ENCODE results near the gene MTF2. TPM values are rescaled to one million over a fixed set of nuclear protein-coding genes. Genes with fewer than 3 reads are reported as not detected.
"Not testable (repeated sequence)": the region's sequence is repeated elsewhere in the genome, so short reads cannot be mapped to it uniquely, and the experiment has no call there.

MTF2 gene
- total and polyA plus RNA-seq, 4 donors = 30.8 to 44.8 (median 37.7) TPM

- Histone ChIP-seq H3K4me3 (ENCODE audit: low read depth, low read length) (no peak overlapping the region), H3K27ac (ENCODE audit: low read depth, low read length) (no peak overlapping the region), H3K36me3 (ENCODE audit: control insufficient read depth, insufficient read depth, low read length) (no peaks in the 10 kb centered on the region), H3K9me3 (ENCODE audit: control insufficient read depth, insufficient read depth, low read length) (no peaks in the 10 kb centered on the region), H3K4me1 (ENCODE audit: control insufficient read depth, insufficient read depth, low read length) (no peaks in the 10 kb centered on the region), H3K27me3 (ENCODE audit: control insufficient read depth, insufficient read depth, low read length) (no peaks in the 10 kb centered on the region)
- DNase-seq (ENCODE audit: low read depth in 4 of 6, low spot score in 6 of 6) = no peak
Observed at GRCh38 chr1:93151474-93151873, 72.4 kb downstream of the MTF2 start.

DNA sequence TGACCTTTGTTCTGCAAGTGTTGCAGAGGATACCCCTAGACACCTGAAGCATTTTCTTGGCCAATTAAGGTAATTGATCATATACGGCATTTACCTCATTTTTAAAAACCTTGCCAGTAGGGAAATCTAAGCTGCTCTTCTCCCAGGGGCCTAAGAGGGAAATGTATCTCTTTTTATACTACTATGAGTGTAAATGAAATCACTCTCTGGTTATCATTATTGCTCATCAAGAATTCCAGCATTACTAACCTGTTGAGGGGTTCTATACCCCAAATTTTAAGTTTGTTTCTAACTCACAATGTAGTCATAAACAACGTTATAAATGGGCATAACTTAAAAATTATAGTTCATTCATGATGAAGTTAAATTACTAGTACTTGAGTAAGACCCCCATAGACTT lies 73.8 kb downstream of the MTF2 start:
- no peaks in the 10 kb centered on the region for H3K4me1 ChIP-seq (ENCODE audit: control insufficient read depth, insufficient read depth, low read length)
- no peak overlapping the region for H3K27ac ChIP-seq (ENCODE audit: low read depth, low read length)
- H3K9me3 ChIP-seq (ENCODE audit: control insufficient read depth, insufficient read depth, low read length) = no peaks in the 10 kb centered on the region
- DNase-seq (ENCODE audit: low read depth in 4 of 6, low spot score in 6 of 6) = no peak
- H3K27me3 ChIP-seq (ENCODE audit: control insufficient read depth, insufficient read depth, low read length) = no peaks in the 10 kb centered on the region
- peaks cover 5% of the 10 kb centered on the region for H3K36me3 ChIP-seq (ENCODE audit: control insufficient read depth, insufficient read depth, low read length)
- no peak overlapping the region for H3K4me3 ChIP-seq (ENCODE audit: low read depth, low read length)
- 83% methylated on average over 1 of the region's 2 CpGs for WGBS (ENCODE audit: insufficient coverage)

DNA sequence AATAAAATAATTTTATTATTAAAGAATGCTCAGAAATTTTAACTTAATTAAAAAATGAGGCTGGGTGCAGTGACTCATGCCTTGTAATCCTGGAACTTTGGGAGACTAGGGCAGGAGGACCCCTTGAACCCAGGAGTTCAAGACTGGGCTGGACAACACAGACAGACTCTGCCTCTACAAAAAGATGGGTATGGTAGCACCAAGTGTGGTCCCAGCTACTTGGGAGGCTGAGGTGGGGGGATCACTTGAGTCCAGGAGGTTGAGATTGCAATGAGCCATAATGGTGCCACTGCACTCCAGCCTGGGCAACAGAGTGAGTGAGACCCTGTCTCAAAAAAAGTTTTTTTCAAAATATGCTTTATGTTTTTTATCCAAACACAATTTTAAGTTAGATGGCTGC lies 75.8 kb downstream of the MTF2 start:
- H3K9me3 ChIP-seq (ENCODE audit: control insufficient read depth, insufficient read depth, low read length) = no peaks in the 10 kb centered on the region
- no peaks in the 10 kb centered on the region for H3K27me3 ChIP-seq (ENCODE audit: control insufficient read depth, insufficient read depth, low read length)
- no peak overlapping the region for H3K27ac ChIP-seq (ENCODE audit: low read depth, low read length)
- DNase-seq (ENCODE audit: low read depth in 4 of 6, low spot score in 6 of 6) = no peak
- peaks cover 11% of the 10 kb centered on the region for H3K36me3 ChIP-seq (ENCODE audit: control insufficient read depth, insufficient read depth, low read length)
- no peak overlapping the region for H3K4me3 ChIP-seq (ENCODE audit: low read depth, low read length)
- H3K4me1 ChIP-seq (ENCODE audit: control insufficient read depth, insufficient read depth, low read length) = no peaks in the 10 kb centered on the region

- no peaks in the 10 kb centered on the region for H3K27me3 ChIP-seq (ENCODE audit: control insufficient read depth, insufficient read depth, low read length)
- no peak overlapping the region for H3K27ac ChIP-seq (ENCODE audit: low read depth, low read length)
- DNase-seq (ENCODE audit: low read depth in 4 of 6, low spot score in 6 of 6) = no peak
- peaks cover 11% of the 10 kb centered on the region for H3K36me3 ChIP-seq (ENCODE audit: control insufficient read depth, insufficient read depth, low read length)
- no peaks in the 10 kb centered on the region for H3K4me1 ChIP-seq (ENCODE audit: control insufficient read depth, insufficient read depth, low read length)
- no peak overlapping the region for H3K4me3 ChIP-seq (ENCODE audit: low read depth, low read length)
- H3K9me3 ChIP-seq (ENCODE audit: control insufficient read depth, insufficient read depth, low read length) = no peaks in the 10 kb centered on the region
- no CpG with 5 or more reads among the region's 3 CpGs for WGBS (ENCODE audit: insufficient coverage)
Observed at GRCh38 chr1:93155335-93155734, 76.3 kb downstream of the MTF2 start.

DNA sequence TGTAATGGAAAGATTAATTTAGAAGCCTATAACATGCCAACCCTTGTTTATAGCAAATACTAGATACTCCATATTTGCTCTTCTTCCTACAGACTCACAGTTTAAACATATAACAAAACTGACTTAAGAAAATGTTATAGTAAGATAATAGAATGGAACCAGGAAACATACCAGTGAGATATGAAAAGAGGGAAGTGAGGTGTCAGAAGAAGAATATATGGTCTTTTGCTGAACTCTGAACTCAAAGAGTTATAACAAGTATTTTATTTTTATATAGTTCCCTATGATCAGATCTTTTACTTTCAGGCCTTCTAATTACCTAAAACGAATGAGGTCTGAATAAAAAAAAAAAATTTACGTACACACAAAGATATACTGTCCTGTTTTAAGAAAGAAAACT lies 80.3 kb downstream of the MTF2 start:
- no peaks in the 10 kb centered on the region for H3K4me1 ChIP-seq (ENCODE audit: control insufficient read depth, insufficient read depth, low read length)
- peaks cover 11% of the 10 kb centered on the region for H3K36me3 ChIP-seq (ENCODE audit: control insufficient read depth, insufficient read depth, low read length)
- no peak overlapping the region for H3K27ac ChIP-seq (ENCODE audit: low read depth, low read length)
- H3K27me3 ChIP-seq (ENCODE audit: control insufficient read depth, insufficient read depth, low read length) = no peaks in the 10 kb centered on the region
- no peaks in the 10 kb centered on the region for H3K9me3 ChIP-seq (ENCODE audit: control insufficient read depth, insufficient read depth, low read length)
- DNase-seq (ENCODE audit: low read depth in 4 of 6, low spot score in 6 of 6) = no peak
- H3K4me3 ChIP-seq (ENCODE audit: low read depth, low read length) = no peak overlapping the region
- no CpG with 5 or more reads among the region's 2 CpGs for WGBS (ENCODE audit: insufficient coverage)

DNA sequence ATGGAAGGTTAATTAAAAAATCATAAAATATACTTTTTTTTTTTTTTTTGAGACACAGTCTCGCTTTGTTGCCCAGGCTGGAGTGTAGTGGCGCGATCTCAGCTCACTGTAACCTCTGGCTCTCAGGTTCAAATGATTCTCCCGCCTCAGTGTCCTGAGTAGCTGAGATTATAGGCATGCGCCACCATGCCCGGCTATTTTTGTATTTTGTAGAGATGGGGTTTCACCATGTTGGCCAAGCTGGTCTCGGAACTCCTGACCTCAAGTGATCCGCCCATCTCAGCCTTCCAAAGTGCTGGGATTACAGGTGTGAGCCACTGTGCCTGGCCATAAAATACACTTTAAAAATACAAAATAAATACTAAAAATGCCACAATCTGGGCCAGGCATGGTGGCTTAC lies 84.2 kb downstream of the MTF2 start:
- 100% methylated on average over 3 of the region's 8 CpGs for WGBS (ENCODE audit: insufficient coverage)

GRCh38 chr1:93164816-93165215 lies 85.7 kb downstream of the MTF2 start:
- H3K9me3 ChIP-seq (ENCODE audit: control insufficient read depth, insufficient read depth, low read length) = peaks cover 5% of the 10 kb centered on the region
- H3K4me1 ChIP-seq (ENCODE audit: control insufficient read depth, insufficient read depth, low read length) = no peaks in the 10 kb centered on the region
- 92% methylated on average over 2 of the region's 2 CpGs for WGBS (ENCODE audit: insufficient coverage)
- H3K36me3 ChIP-seq (ENCODE audit: control insufficient read depth, insufficient read depth, low read length) = no peaks in the 10 kb centered on the region
- no peak for DNase-seq (ENCODE audit: low read depth in 4 of 6, low spot score in 6 of 6)
- H3K27ac ChIP-seq (ENCODE audit: low read depth, low read length) = no peak overlapping the region
- H3K27me3 ChIP-seq (ENCODE audit: control insufficient read depth, insufficient read depth, low read length) = no peaks in the 10 kb centered on the region
- H3K4me3 ChIP-seq (ENCODE audit: low read depth, low read length) = no peak overlapping the region

More for the DNA sequence above, 84.2 kb downstream of the MTF2 start:
- H3K4me3 ChIP-seq (ENCODE audit: low read depth, low read length); H3K9me3 ChIP-seq (ENCODE audit: control insufficient read depth, insufficient read depth, low read length); H3K27ac ChIP-seq (ENCODE audit: low read depth, low read length); H3K36me3 ChIP-seq (ENCODE audit: control insufficient read depth, insufficient read depth, low read length); H3K27me3 ChIP-seq (ENCODE audit: control insufficient read depth, insufficient read depth, low read length); H3K4me1 ChIP-seq (ENCODE audit: control insufficient read depth, insufficient read depth, low read length); DNase-seq (ENCODE audit: low read depth in 4 of 6, low spot score in 6 of 6): not testable (repeated sequence)

DNA sequence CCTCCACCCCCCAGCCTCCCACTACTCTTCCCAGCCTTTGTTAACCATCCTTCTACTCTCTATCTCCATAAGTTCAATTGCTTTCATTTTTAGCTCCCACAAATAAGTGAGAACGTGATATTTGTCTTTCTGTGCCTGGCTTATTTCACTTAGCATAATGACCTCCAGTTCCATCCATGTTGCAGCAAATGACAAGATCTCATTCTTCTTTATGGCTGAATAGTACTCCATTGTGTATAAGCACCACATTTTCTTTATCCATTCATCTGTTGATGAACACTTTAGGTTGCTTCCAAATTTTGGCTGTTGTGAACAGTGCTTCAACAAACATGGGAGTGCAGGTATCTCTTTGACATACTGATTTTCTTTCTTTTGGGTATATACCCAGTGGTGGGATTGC lies 86.8 kb downstream of the MTF2 start:
- H3K36me3 ChIP-seq (ENCODE audit: control insufficient read depth, insufficient read depth, low read length); H3K9me3 ChIP-seq (ENCODE audit: control insufficient read depth, insufficient read depth, low read length); H3K27me3 ChIP-seq (ENCODE audit: control insufficient read depth, insufficient read depth, low read length); H3K4me3 ChIP-seq (ENCODE audit: low read depth, low read length); H3K27ac ChIP-seq (ENCODE audit: low read depth, low read length); H3K4me1 ChIP-seq (ENCODE audit: control insufficient read depth, insufficient read depth, low read length); DNase-seq (ENCODE audit: low read depth in 4 of 6, low spot score in 6 of 6): not testable (repeated sequence)
- WGBS (ENCODE audit: insufficient coverage) = 100% methylated on average over 1 of the region's 1 CpG

DNA sequence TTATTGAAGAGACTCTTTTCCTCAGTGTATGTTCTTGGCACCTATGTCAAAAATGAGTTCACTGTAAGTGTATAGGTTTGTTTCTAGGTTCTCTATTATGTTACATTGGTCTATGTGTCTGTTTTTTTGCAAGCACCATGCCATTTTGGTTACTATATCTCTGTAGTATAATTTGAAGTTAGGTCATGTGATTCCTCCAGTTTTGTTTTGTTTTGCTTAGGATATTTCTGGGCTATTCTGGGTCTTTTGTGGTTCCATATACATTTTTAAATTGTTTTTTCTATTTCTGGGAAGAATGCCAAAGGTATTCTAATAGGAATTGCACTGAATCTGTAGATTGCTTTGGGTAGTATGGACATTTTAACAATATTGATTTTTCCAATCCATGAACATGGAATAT lies 87.9 kb downstream of the MTF2 start:
- Histone ChIP-seq H3K36me3 (ENCODE audit: control insufficient read depth, insufficient read depth, low read length) (peaks cover 7% of the 10 kb centered on the region), H3K9me3 (ENCODE audit: control insufficient read depth, insufficient read depth, low read length) (peaks cover 5% of the 10 kb centered on the region), H3K27ac (ENCODE audit: low read depth, low read length) (no peak overlapping the region), H3K4me1 (ENCODE audit: control insufficient read depth, insufficient read depth, low read length) (no peaks in the 10 kb centered on the region), H3K4me3 (ENCODE audit: low read depth, low read length) (no peak overlapping the region), H3K27me3 (ENCODE audit: control insufficient read depth, insufficient read depth, low read length) (no peaks in the 10 kb centered on the region)
- no peak for DNase-seq (ENCODE audit: low read depth in 4 of 6, low spot score in 6 of 6)

GRCh38 chr1:93170141-93170678 lies 91.1 kb downstream of the MTF2 start:
- H3K36me3 ChIP-seq (ENCODE audit: control insufficient read depth, insufficient read depth, low read length); H3K27ac ChIP-seq (ENCODE audit: low read depth, low read length); H3K9me3 ChIP-seq (ENCODE audit: control insufficient read depth, insufficient read depth, low read length); DNase-seq (ENCODE audit: low read depth in 4 of 6, low spot score in 6 of 6); H3K27me3 ChIP-seq (ENCODE audit: control insufficient read depth, insufficient read depth, low read length); H3K4me1 ChIP-seq (ENCODE audit: control insufficient read depth, insufficient read depth, low read length); H3K4me3 ChIP-seq (ENCODE audit: low read depth, low read length): not testable (repeated sequence)
- 97% methylated on average over 34 of the region's 36 CpGs for WGBS (ENCODE audit: insufficient coverage)
